Right lobe of liver (tissue), 4 donors: ENCODE measurements around the gene CHMP4A.

ENCODE experiments used
- CTCF ChIP-seq, 4 donors: fragments of 200-600 bp in 3 of 4; fragments of 450-650 bp in 1 of 4; IDR thresholded peaks; one replicate each; pipeline versions ENCODE4 v1.5.1 to v1.8.0; 2016 to 2022; ENCODE audit warnings: antibody characterized with exemption in 4 of 4, mild to moderate bottlenecking in 2 of 4
- POLR2A ChIP-seq: fragments of 450-650 bp; IDR thresholded peaks from one replicate; pipeline ENCODE4 v1.6.1; 2017; ENCODE audit warnings: antibody characterized with exemption, mild to moderate bottlenecking
- donor health status: DM: no; HTN: no; CAD: no.
- donor health status: DM: no; HTN: no; CAD: no.
- donor health status: DM: no; HTN: yes; CAD: no.

- no peak for TF ChIP-seq POLR2A
- no peak for TF ChIP-seq CTCF (IDR thresholded peaks at IDR 0.05)
Observed at GRCh38 chr14:24226473-24226872, 13.2 kb upstream of the CHMP4A start.
